ENCODE results near the gene SIRT3. TPM values are rescaled to one million over a fixed set of nuclear protein-coding genes. Genes with fewer than 3 reads are reported as not detected.

SIRT3 gene
- total RNA-seq, 4 donors from 2014 or later = 2.5 to 8.3 (median 6.1) TPM

DNA sequence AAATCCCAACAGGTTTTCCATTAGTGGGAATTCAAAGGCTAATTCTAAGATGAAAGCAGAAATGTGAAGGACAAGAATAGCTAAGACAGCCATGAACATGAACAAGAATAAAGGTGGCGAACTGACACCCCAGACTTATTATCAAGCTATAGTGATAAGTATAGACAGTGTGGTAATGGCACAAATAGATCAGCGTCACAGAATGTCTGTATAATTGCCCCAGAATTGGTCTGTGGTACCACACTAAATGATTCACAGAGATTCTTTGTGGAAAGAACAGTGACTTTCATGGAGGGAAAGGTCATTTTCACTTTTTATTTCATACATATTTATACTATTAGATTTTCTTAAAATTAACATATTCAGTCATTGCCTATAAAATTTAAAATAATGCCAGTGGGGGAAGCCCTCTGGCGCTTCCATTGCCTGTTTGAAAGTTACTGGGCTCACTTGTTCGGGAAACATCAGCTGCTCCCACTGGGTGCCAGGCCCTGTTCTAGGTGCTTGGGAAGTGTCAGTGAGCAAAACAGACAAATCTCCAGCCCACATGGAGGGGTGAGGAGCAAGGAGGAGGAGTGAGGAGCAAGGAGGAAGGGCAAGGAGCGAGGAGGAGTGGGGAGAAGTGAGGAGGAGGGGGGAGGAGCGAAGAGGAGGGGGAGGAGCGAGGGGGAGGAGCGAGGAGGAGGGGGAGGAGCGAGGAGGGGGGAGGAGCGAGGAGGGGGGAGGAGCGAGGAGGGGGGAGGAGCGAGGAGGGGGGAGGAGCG lies 30.7 kb upstream of the SIRT3 start:
- Histone ChIP-seq H3K27ac (no peak overlapping the region), H3K9me3 (no peaks in the 10 kb centered on the region), H3K4me3 (no peak overlapping the region), H3K4me1 (peaks cover 0 to 13% (median 0%) of the 10 kb centered on the region in 3 donors), H3K36me3 (no peaks in the 10 kb centered on the region), H3K27me3 (peaks cover 0 to 20% (median 0%) of the 10 kb centered on the region in 4 donors)
- TF ChIP-seq, protein P1, sequence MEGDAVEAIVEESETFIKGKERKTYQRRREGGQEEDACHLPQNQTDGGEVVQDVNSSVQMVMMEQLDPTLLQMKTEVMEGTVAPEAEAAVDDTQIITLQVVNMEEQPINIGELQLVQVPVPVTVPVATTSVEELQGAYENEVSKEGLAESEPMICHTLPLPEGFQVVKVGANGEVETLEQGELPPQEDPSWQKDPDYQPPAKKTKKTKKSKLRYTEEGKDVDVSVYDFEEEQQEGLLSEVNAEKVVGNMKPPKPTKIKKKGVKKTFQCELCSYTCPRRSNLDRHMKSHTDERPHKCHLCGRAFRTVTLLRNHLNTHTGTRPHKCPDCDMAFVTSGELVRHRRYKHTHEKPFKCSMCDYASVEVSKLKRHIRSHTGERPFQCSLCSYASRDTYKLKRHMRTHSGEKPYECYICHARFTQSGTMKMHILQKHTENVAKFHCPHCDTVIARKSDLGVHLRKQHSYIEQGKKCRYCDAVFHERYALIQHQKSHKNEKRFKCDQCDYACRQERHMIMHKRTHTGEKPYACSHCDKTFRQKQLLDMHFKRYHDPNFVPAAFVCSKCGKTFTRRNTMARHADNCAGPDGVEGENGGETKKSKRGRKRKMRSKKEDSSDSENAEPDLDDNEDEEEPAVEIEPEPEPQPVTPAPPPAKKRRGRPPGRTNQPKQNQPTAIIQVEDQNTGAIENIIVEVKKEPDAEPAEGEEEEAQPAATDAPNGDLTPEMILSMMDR (IDR thresholded peaks at IDR 0.05) = no peak
- TF ChIP-seq POLR2A (IDR thresholded peaks at IDR 0.05) = no peak
- 69 to 70% methylated on average over 5 of the region's 13 CpGs for WGBS, 2 donors
- no peak for DNase-seq
- intact Hi-C loops (cut with DNase I) = no loop called here

DNA sequence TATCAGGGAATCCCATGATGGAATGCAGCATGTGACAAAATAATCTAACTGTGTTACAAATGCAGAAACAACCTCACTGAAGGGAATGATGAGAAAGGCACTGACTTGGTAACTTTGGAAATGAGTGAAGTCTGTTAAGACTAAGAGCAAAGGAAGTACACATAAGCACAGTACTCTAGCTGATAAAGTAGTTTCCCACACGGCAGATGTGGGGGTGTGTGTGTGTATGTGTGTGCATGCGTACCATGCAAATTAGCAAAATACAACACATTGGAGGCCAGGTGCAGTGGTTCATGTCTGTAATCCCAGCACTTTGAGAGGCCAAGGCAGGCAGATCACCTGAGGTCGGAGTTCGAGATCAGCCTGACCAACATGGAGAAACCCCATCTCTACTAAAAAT lies 25.5 kb upstream of the SIRT3 start:
- no peaks in the 10 kb centered on the region for H3K9me3 ChIP-seq
- peaks cover 0 to 14% (median 0%) of the 10 kb centered on the region in 4 donors for H3K27me3 ChIP-seq
- TF ChIP-seq, protein P1 (IDR thresholded peaks at IDR 0.05) = no peak
- TF ChIP-seq POLR2A (IDR thresholded peaks at IDR 0.05) = no peak
- H3K36me3 ChIP-seq = no peaks in the 10 kb centered on the region
- DNase-seq = no peak
- no peak overlapping the region for H3K27ac ChIP-seq
- no peak overlapping the region for H3K4me3 ChIP-seq
- WGBS, 2 donors = 86 to 92% methylated on average over 4 of the region's 4 CpGs
- intact Hi-C loops (cut with DNase I) = no loop called here
- no peaks in the 10 kb centered on the region for H3K4me1 ChIP-seq

DNA sequence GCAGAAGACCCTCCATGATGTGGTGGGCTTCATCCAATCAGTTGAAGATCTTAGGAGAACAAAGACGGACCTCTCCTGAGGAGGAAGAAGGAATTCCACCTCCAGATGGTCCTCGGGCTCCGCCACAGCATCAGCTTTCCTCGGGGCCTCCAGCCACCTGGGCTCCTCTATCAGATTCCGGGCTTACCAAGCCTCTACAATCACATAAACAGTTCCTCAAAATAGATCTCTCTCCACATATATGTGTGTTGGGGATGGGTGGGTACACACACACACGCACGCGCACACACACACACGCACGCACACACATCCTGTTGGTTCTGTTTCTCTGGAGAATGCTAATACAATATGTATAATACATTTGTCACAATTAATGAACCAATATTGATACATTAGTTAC lies 23.3 kb upstream of the SIRT3 start:
- no peak overlapping the region for H3K4me3 ChIP-seq

DNA sequence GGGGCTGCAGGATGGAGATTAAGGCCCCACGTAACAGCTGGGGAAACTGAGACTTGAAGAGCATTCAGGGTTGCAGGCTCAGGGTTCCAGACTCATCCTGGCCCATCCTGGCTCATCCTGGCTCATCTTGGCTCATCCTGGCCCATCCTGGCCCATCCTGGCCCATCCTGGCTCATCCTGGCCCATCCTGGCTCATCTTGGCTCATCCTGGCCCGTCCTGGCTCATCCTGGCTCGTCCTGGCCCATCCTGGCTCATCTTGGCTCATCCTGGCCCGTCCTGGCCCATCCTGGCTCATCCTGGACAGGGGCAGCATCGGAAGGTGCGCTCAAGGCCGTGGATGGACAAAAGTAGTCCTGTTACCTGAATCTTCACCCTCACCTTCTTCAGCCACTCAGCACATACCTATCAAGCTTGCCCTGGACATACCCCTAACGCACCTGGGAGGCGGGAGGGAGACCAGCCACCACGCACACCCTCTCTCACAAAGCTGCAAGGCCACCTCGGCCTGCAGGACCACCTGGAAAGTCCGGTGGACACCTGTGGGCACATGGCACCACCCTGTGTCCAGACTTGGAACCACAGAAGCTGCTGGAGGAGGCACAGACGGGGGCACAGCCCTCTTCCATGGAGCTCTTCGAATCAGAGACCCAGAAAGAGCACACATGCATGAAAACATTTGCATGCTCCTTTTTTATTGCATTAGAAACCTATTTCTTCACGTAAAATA lies 21.8 kb upstream of the SIRT3 start:
- no peaks in the 10 kb centered on the region for H3K4me1 ChIP-seq
- intact Hi-C loops (cut with DNase I) = no loop called here
- H3K9me3 ChIP-seq = no peaks in the 10 kb centered on the region
- WGBS, 2 donors = 65 to 82% methylated on average over 4 to 7 of the region's 15 CpGs
- H3K4me3 ChIP-seq = no peak overlapping the region
- TF ChIP-seq POLR2A (IDR thresholded peaks at IDR 0.05) = no peak
- TF ChIP-seq, protein P1 (IDR thresholded peaks at IDR 0.05) = no peak
- H3K36me3 ChIP-seq = peaks cover 0 to 11% (median 4%) of the 10 kb centered on the region in 3 donors
- no peak for DNase-seq
- peaks cover 0 to 14% (median 0%) of the 10 kb centered on the region in 4 donors for H3K27me3 ChIP-seq
- H3K27ac ChIP-seq = no peak overlapping the region

More for the DNA sequence above, 23.3 kb upstream of the SIRT3 start:
- WGBS, 2 donors = 74% methylated on average over 10 of the region's 10 CpGs
- TF ChIP-seq, protein P1 (IDR thresholded peaks at IDR 0.05) = no peak
- no peak for TF ChIP-seq POLR2A (IDR thresholded peaks at IDR 0.05)
- no peak for DNase-seq
- Histone ChIP-seq H3K27ac (no peak overlapping the region), H3K27me3 (peaks cover 0 to 14% (median 0%) of the 10 kb centered on the region in 4 donors), H3K36me3 (no peaks in the 10 kb centered on the region), H3K9me3 (no peaks in the 10 kb centered on the region), H3K4me1 (no peaks in the 10 kb centered on the region)
- intact Hi-C loops (cut with DNase I) = no loop called here

All from esophagus squamous epithelium (tissue), 5 donors.